Right cardiac atrium (tissue), 5 donors: Measurements from ENCODE around the gene SURF4. TPM values are rescaled to one million over a fixed set of nuclear protein-coding genes. Genes with fewer than 3 reads are reported as not detected.
"Not testable (repeated sequence)": the region's sequence is repeated elsewhere in the genome, so short reads cannot be mapped to it uniquely, and the experiment has no call there.

Source experiments
- ATAC-seq, 2 donors: fragments of 200-7000 bp; cut with Tn5 transposase; one replicate each; pipeline versions ENCODE4 v1.8.0 to v1.9.1; 2020; ENCODE audit warnings: moderate library complexity in 2 of 2, mild to moderate bottlenecking in 1 of 2
- DNase-seq, 3 donors: peaks; one replicate each; pipeline ENCODE4 v3.0.0-alpha.2; 2020
- H3K27ac ChIP-seq: one replicate; pipeline ENCODE4 v1.5.1; 2013; ENCODE audit warnings: mild to moderate bottlenecking, low read length, control low read depth, moderate library complexity
- H3K27me3 ChIP-seq: one replicate; pipeline ENCODE4 v1.6.1; 2013; ENCODE audit not compliant: control insufficient read depth, insufficient read depth
- H3K4me1 ChIP-seq: one replicate; pipeline ENCODE4 v1.6.1; 2013; ENCODE audit warnings: low read length; ENCODE audit not compliant: control insufficient read depth, insufficient read depth
- H3K4me3 ChIP-seq: one replicate; pipeline ENCODE4 v1.5.1; 2013; ENCODE audit warnings: low read length, control low read depth
- H3K9me3 ChIP-seq: one replicate; pipeline ENCODE4 v1.6.1; 2013; ENCODE audit warnings: low read length; ENCODE audit not compliant: control insufficient read depth
- whole genome bisulfite sequencing: extraction: QIAGEN DNeasy Blood & Tissue Kit; methylation state at CpG from one replicate; pipeline ENCODE4 v1.1.7; 2013; 5-methylcytosine and 5-hydroxymethylcytosine counted together
- intact Hi-C, 4 donors: fragments of 100-400 bp; cut with DNase I; formaldehyde crosslinking; loops; one replicate each; pipeline versions ENCODE4 v1.11.0 to v1.14.0; 2022 to 2023
- polyA plus RNA-seq: library from polyadenylated mRNA; stranded (reverse); fragments of 200-250 nt; gene quantifications from one replicate; pipeline ENCODE4 v1.2.3, GENCODE V29; 2013
- total RNA-seq, 4 donors: library from RNA; stranded (reverse); fragmentation: NEBNext Ultra II Directional; extraction: Animal tissue kit (Norgen Biotek cat#: 25700); gene quantifications; one replicate each; pipeline ENCODE4 v1.2.1, GENCODE V29; 2021
- donor health status: healthy with polysubstance abuse.
- donor health status: DM: no; HTN: yes; CAD: no.
- donor health status: DM: no; HTN: no; CAD: no.
- donor health status: DM: no; HTN: yes; CAD: no; lungs with severe emphysema.
- donor health status: DM: yes; HTN: yes; CAD: no.

SURF4 gene
- total and polyA plus RNA-seq, 5 donors = 67.2 to 129 (median 90.4) TPM

- Histone ChIP-seq H3K27ac (no peak overlapping the region), H3K4me3 (no peak overlapping the region), H3K9me3 (no peaks in the 10 kb centered on the region), H3K4me1 (peaks cover 6% of the 10 kb centered on the region), H3K27me3 (no peaks in the 10 kb centered on the region)
- no peak for ATAC-seq
- 78% methylated on average over 12 of the region's 12 CpGs for WGBS
- intact Hi-C loops = no loop called here
- DNase-seq = no peak
Observed at GRCh38 chr9:133342069-133342406, 33.8 kb downstream of the SURF4 start.

GRCh38 chr9:133341369-133342068, 34.3 kb downstream of the SURF4 start:
- 86% methylated on average over 15 of the region's 15 CpGs for whole genome bisulfite sequencing
- DNase-seq (peak; percentile 48 to 82 (median 82)), ATAC-seq (peak; percentile 40 to 58)
- Histone ChIP-seq H3K4me1 (peaks cover 2% of the 10 kb centered on the region), H3K9me3 (no peaks in the 10 kb centered on the region), H3K27me3 (no peaks in the 10 kb centered on the region), H3K27ac (no peak overlapping the region), H3K4me3 (no peak overlapping the region)
- intact Hi-C loops = no loop called here

- ATAC-seq = no peak
- no peak overlapping the region for H3K27ac ChIP-seq
- intact Hi-C loops = no loop called here
- H3K4me3 ChIP-seq = no peak overlapping the region
- peak in 1 of 3 donors; percentile 35 for DNase-seq
- no peaks in the 10 kb centered on the region for H3K9me3 ChIP-seq
- H3K27me3 ChIP-seq = no peaks in the 10 kb centered on the region
- 84% methylated on average over 13 of the region's 13 CpGs for WGBS
- no peaks in the 10 kb centered on the region for H3K4me1 ChIP-seq
Observed at GRCh38 chr9:133340916-133341315, 34.9 kb downstream of the SURF4 start.

GRCh38 chr9:133340256-133340655, 35.6 kb downstream of the SURF4 start:
- Histone ChIP-seq H3K9me3 (no peaks in the 10 kb centered on the region), H3K4me3 (no peak overlapping the region), H3K27me3 (no peaks in the 10 kb centered on the region), H3K27ac (no peak overlapping the region), H3K4me1 (peaks cover 2% of the 10 kb centered on the region)
- intact Hi-C loops = no loop called here
- 62% methylated on average over 3 of the region's 3 CpGs for WGBS
- DNase-seq = peak in 1 of 3 donors; percentile 34
- no peak for ATAC-seq

- H3K27me3 ChIP-seq = no peaks in the 10 kb centered on the region
- H3K9me3 ChIP-seq = no peaks in the 10 kb centered on the region
- H3K4me1 ChIP-seq = peaks cover 3% of the 10 kb centered on the region
- intact Hi-C loops = no loop called here
- 74% methylated on average over 5 of the region's 5 CpGs for WGBS
- H3K4me3 ChIP-seq = no peak overlapping the region
- ATAC-seq (no peak), DNase-seq (peak in 1 of 3 donors; percentile 7)
- no peak overlapping the region for H3K27ac ChIP-seq
Observed at GRCh38 chr9:133339641-133340040, 36.2 kb downstream of the SURF4 start.

GRCh38 chr9:133335924-133336811, 39.7 kb downstream of the SURF4 start, which contains the start of gene SURF6:
TSS of gene SURF6 (minus strand) at chr9:133336188. CDS start at chr9:133336132, 56 bp downstream.
- Histone ChIP-seq H3K4me1 (peaks cover 3% of the 10 kb centered on the region), H3K9me3 (no peaks in the 10 kb centered on the region), H3K27me3 (no peaks in the 10 kb centered on the region), H3K27ac (peak within 1 kb of the TSS; percentile 73), H3K4me3 (peak within 1 kb of the TSS; percentile 79)
- WGBS = 4% methylated on average over 70 of the region's 70 CpGs
- intact Hi-C loops = no loop called here
- DNase-seq = peak; percentile 94 to 97 (median 96)
- peak; percentile 96 to 97 for ATAC-seq

GRCh38 chr9:133334888-133335287, 41.0 kb downstream of the SURF4 start:
- ATAC-seq, H3K9me3 ChIP-seq, H3K4me3 ChIP-seq, H3K4me1 ChIP-seq, DNase-seq, H3K27me3 ChIP-seq, H3K27ac ChIP-seq: not testable (repeated sequence)
- intact Hi-C loops = loop anchor here in 1 of 4 donors (5.0 kb wide), 1 partner anchor 148 kb away; no protein-coding TSS in a partner anchor
- 86% methylated on average over 11 of the region's 11 CpGs for WGBS

GRCh38 chr9:133334161-133334560, 41.7 kb downstream of the SURF4 start:
- DNase-seq (no peak), ATAC-seq (no peak)
- intact Hi-C loops = loop anchor here in 1 of 4 donors (5.0 kb wide), 1 partner anchor 147 kb away; no protein-coding TSS in a partner anchor
- H3K27ac ChIP-seq = no peak overlapping the region
- H3K4me3 ChIP-seq = no peak overlapping the region
- H3K27me3 ChIP-seq = no peaks in the 10 kb centered on the region
- peaks cover 3% of the 10 kb centered on the region for H3K4me1 ChIP-seq
- WGBS = 89% methylated on average over 6 of the region's 6 CpGs
- no peaks in the 10 kb centered on the region for H3K9me3 ChIP-seq

- H3K27ac ChIP-seq = no peak overlapping the region
- 90% methylated on average over 10 of the region's 10 CpGs for WGBS
- DNase-seq = no peak
- no peak for ATAC-seq
- intact Hi-C loops = loop anchor here in 1 of 4 donors (5.0 kb wide), 1 partner anchor 146 kb away; no protein-coding TSS in a partner anchor
- no peak overlapping the region for H3K4me3 ChIP-seq
- no peaks in the 10 kb centered on the region for H3K9me3 ChIP-seq
- no peaks in the 10 kb centered on the region for H3K27me3 ChIP-seq
- H3K4me1 ChIP-seq = peaks cover 3% of the 10 kb centered on the region
Observed at GRCh38 chr9:133333566-133333965, 42.3 kb downstream of the SURF4 start.

GRCh38 chr9:133333011-133333410, 42.8 kb downstream of the SURF4 start:
- intact Hi-C loops = loop anchor here in 1 of 4 donors (5.0 kb wide), 1 partner anchor 146 kb away; no protein-coding TSS in a partner anchor
- Histone ChIP-seq H3K27me3 (no peaks in the 10 kb centered on the region), H3K4me1 (peaks cover 3% of the 10 kb centered on the region), H3K9me3 (no peaks in the 10 kb centered on the region), H3K27ac (no peak overlapping the region), H3K4me3 (no peak overlapping the region)
- DNase-seq (no peak), ATAC-seq (no peak)
- WGBS = 94% methylated on average over 11 of the region's 11 CpGs

- peak in 1 of 3 donors; percentile 56 for DNase-seq
- peaks cover 3% of the 10 kb centered on the region for H3K4me1 ChIP-seq
- intact Hi-C loops = loop anchor here in 1 of 4 donors (5.0 kb wide), 1 partner anchor 145 kb away; no protein-coding TSS in a partner anchor
- H3K27me3 ChIP-seq = no peaks in the 10 kb centered on the region
- H3K9me3 ChIP-seq = no peaks in the 10 kb centered on the region
- WGBS = 90% methylated on average over 20 of the region's 20 CpGs
- H3K27ac ChIP-seq = no peak overlapping the region
- no peak overlapping the region for H3K4me3 ChIP-seq
- no peak for ATAC-seq
Observed at GRCh38 chr9:133332381-133332730, 43.5 kb downstream of the SURF4 start.
